ENCODE measurements around the gene IL3. TPM values are rescaled to one million over a fixed set of nuclear protein-coding genes. Genes with fewer than 3 reads are reported as not detected.

IL3 gene
- total and polyA plus RNA-seq, 2 experiments from 2014 or later, result not detected

- TF ChIP-seq ETS1 (IDR thresholded peaks at IDR 0.05), result no peak
- TF ChIP-seq JUNB (IDR thresholded peaks at IDR 0.05; ENCODE audit: unreplicated experiment), result no peak
- no peak for TF ChIP-seq CREB1 (CRISPR knock-in tag; IDR thresholded peaks at IDR 0.05; ENCODE audit: low read depth)
Measured at GRCh38 chr5:132076983-132077382, 16.5 kb downstream of the IL3 start (continued).

- H3K27ac Mint-ChIP-seq, result no peak overlapping the region
- TF ChIP-seq NANOG (IDR thresholded peaks at IDR 0.05; ENCODE audit: borderline replicate concordance) (no peak), CTCF (conservative IDR thresholded peaks at IDR 0.05; ENCODE audit: low read depth in 2 of 2) (no peak), CREB1 (CRISPR knock-in tag; IDR thresholded peaks at IDR 0.05; ENCODE audit: low read depth) (no peak), STAT1 (IDR thresholded peaks at IDR 0.05; ENCODE audit: unreplicated experiment) (no peak), EZH2phosphoT487 (IDR thresholded peaks at IDR 0.05; ENCODE audit: unreplicated experiment) (no peak), ETS1 (IDR thresholded peaks at IDR 0.05) (no peak), ZNF331 (CRISPR knock-in tag; IDR thresholded peaks at IDR 0.05; ENCODE audit: low read depth) (no peak)
- ATAC-seq (no peak), DNase-seq (ENCODE audit: low spot score) (no peak)
- no peaks in the 10 kb centered on the region for H3F3A ChIP-seq (replicated peaks; ENCODE audit: low read depth)
- H3K4me2 ChIP-seq, result no peak overlapping the region
- no peaks in the 10 kb centered on the region; the same call in 2 of the 3 replicates for H3K4me1 Mint-ChIP-seq
- H3K4me3 Mint-ChIP-seq, result no peak overlapping the region
- H3K36me3 ChIP-seq (ENCODE audit: insufficient read depth), result no peaks in the 10 kb centered on the region
- no peaks in the 10 kb centered on the region for H3K36me3 Mint-ChIP-seq (ENCODE audit: low read depth)
- H3K9me3 Mint-ChIP-seq, result peaks cover 2% of the 10 kb centered on the region; the same call in 1 of the 3 replicates
- no peaks in the 10 kb centered on the region for H3K4me1 ChIP-seq (ENCODE audit: insufficient read depth)
- no peaks in the 10 kb centered on the region for H4K20me1 ChIP-seq (replicated peaks; ENCODE audit: insufficient read depth)
- H3K4me3 ChIP-seq, result no peak overlapping the region
- no peaks in the 10 kb centered on the region for H3K79me2 ChIP-seq (replicated peaks; ENCODE audit: insufficient read depth)
- no peak overlapping the region for H3K27ac ChIP-seq (ENCODE audit: low read depth)
- peaks cover 8% of the 10 kb centered on the region for H3K27me3 Mint-ChIP-seq (ENCODE audit: insufficient read depth, low read depth, poor library complexity)
- H3K27me3 ChIP-seq (ENCODE audit: insufficient read depth), result no peaks in the 10 kb centered on the region
- H3K9me2 ChIP-seq (ENCODE audit: insufficient read depth), result no peaks in the 10 kb centered on the region
- H2AFZ ChIP-seq, result no peak overlapping the region
Measured at GRCh38 chr5:132079081-132079480, 18.6 kb downstream of the IL3 start.

- Histone ChIP-seq H3K36me3 (ENCODE audit: insufficient read depth) (no peaks in the 10 kb centered on the region), H3K4me1 (ENCODE audit: insufficient read depth) (no peaks in the 10 kb centered on the region), H3K9me2 (ENCODE audit: insufficient read depth) (no peaks in the 10 kb centered on the region), H3K4me2 (no peak overlapping the region), H4K20me1 (replicated peaks; ENCODE audit: insufficient read depth) (no peaks in the 10 kb centered on the region), H3K27me3 (ENCODE audit: insufficient read depth) (no peaks in the 10 kb centered on the region), H3F3A (replicated peaks; ENCODE audit: low read depth) (no peaks in the 10 kb centered on the region), H2AFZ (no peak overlapping the region), H3K4me3 (no peak overlapping the region), H3K79me2 (replicated peaks; ENCODE audit: insufficient read depth) (no peaks in the 10 kb centered on the region), H3K27ac (ENCODE audit: low read depth) (no peak overlapping the region)
- Mint-ChIP-seq H3K9me3 (peaks cover 2% of the 10 kb centered on the region; the same call in 1 of the 3 replicates), H3K4me3 (no peak overlapping the region), H3K27me3 (ENCODE audit: insufficient read depth, low read depth, poor library complexity) (peaks cover 9% of the 10 kb centered on the region), H3K27ac (no peak overlapping the region), H3K4me1 (no peaks in the 10 kb centered on the region; the same call in 2 of the 3 replicates), H3K36me3 (ENCODE audit: low read depth) (no peaks in the 10 kb centered on the region)
- DNase-seq (ENCODE audit: low spot score), result no peak
- no peak for ATAC-seq
- TF ChIP-seq ETS1 (IDR thresholded peaks at IDR 0.05), result no peak
- TF ChIP-seq POLR2AphosphoS5 (IDR thresholded peaks at IDR 0.05; ENCODE audit: low read depth), result no peak
- TF ChIP-seq STAT1 (IDR thresholded peaks at IDR 0.05; ENCODE audit: unreplicated experiment), result no peak
- no peak for TF ChIP-seq CTCF (conservative IDR thresholded peaks at IDR 0.05; ENCODE audit: low read depth in 2 of 2)
- no peak for TF ChIP-seq EZH2phosphoT487 (IDR thresholded peaks at IDR 0.05; ENCODE audit: unreplicated experiment)
- TF ChIP-seq ZNF331 (CRISPR knock-in tag; IDR thresholded peaks at IDR 0.05; ENCODE audit: low read depth), result no peak
- no peak for TF ChIP-seq JUNB (IDR thresholded peaks at IDR 0.05; ENCODE audit: unreplicated experiment)
- TF ChIP-seq EZH2 (IDR thresholded peaks at IDR 0.05; ENCODE audit: low read depth, unreplicated experiment), result no peak
- no peak for TF ChIP-seq CREB1 (CRISPR knock-in tag; IDR thresholded peaks at IDR 0.05; ENCODE audit: low read depth)
- no peak for TF ChIP-seq NANOG (IDR thresholded peaks at IDR 0.05; ENCODE audit: borderline replicate concordance)
Measured at GRCh38 chr5:132079619-132080018, 19.2 kb downstream of the IL3 start.

All from GM23338 (cell line).